Embryonic facial prominence (tissue), 1 donor: ENCODE measurements around the gene UBE2S.
"Not testable (repeated sequence)": the region's sequence is repeated elsewhere in the genome, so short reads cannot be mapped to it uniquely, and the experiment has no call there.

Experiments used
- DNase-seq: peaks from one replicate; pipeline ENCODE4 v3.0.0-alpha.2; 2016; ENCODE audit errors: extremely low spot score

The UBE2S gene

DNA sequence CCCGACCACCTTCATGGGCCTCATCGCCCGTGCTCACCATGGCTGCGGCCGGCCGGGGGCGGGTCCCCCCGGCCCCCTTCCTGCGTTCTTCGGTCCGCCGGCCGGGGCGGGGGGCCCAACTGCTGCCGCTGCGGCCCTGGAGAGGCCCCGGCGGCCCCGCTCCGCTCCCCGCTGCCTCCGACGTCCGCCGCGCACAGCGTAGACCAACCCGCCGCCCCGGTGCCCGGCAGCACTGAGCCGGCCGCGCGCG, at the start of gene UBE2S:
TSS of gene UBE2S (minus strand) at position 239 of the 250 bp plus-strand sequence. CDS start at position 40, 199 bp downstream.
- not testable (repeated sequence) for DNase-seq

DNA sequence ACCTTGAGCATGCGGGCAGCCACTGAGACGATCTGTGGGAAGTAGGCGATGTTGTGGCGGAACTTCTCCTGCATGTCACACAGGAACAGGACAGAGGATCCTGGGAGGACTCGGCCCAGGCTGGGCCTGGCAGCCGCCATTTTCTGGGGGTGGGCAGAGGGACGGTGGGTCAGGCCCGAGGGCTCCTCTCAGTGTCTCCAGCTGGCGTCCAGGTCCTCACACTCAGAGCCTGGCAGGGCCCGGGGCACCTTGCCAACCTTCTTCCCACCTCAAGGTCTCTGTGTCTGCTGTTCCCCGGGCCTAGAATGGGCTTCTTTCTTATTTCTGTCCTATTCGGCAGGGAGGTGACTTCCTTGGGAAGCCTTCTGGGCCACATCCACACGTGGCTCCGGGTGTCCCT, 48.8 kb upstream of the UBE2S start:
- DNase-seq: no peak

DNA sequence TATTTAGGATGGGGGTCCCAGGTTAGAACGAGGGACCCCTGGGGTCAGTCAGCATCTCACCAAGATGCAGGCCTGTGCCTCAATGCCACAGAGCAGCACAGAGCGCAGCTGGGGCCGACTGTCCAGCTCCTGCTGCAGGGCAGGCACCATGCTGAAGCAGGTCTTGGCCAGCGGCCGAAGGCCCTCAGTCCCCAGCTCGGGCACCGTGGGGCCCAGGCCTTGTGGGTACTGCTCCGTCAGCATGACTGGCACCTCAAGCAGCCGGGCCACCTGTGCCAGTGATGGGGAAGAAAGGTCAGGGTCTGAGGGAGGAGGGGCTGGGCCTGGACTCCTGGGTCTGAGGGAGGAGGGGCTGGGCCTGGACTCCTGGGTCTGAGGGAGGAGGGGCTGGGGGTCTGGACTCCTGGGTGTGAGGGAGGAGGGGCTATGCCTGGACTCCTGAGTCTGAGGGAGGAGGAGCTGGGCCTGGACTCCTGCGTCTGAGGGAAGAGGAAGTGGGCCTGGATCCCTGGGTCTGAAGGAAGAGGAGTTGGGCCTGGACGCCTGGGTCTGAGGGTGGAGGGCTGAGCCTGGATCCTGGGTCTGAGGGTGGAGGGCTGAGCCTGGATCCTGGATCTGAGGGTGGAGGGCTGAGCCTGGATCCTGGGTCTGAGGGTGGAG, 48.1 kb upstream of the UBE2S start:
- DNase-seq: no peak

DNA sequence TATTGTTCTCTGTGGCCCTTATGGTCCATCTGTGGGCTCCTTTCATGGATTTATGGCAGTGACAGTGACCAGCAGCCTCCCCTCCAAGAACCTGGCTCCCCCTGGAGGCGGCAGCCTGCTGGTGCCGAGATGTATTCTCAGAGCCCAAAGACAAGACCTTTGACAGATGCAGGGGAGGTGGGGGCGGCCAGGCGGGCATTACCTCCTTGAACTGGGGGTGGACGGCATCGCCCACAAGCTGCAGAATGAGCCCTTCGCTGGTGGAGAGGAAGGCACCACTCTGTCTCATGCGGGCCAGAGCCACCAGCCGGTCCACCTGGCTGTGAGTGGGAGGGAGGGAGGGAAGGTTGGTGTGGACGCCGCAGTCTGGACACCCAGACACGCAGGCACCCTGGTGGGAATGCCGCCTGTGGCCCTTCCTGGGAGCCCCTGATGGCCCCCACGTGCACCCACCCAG, 47.2 kb upstream of the UBE2S start:
- no peak for DNase-seq

DNA sequence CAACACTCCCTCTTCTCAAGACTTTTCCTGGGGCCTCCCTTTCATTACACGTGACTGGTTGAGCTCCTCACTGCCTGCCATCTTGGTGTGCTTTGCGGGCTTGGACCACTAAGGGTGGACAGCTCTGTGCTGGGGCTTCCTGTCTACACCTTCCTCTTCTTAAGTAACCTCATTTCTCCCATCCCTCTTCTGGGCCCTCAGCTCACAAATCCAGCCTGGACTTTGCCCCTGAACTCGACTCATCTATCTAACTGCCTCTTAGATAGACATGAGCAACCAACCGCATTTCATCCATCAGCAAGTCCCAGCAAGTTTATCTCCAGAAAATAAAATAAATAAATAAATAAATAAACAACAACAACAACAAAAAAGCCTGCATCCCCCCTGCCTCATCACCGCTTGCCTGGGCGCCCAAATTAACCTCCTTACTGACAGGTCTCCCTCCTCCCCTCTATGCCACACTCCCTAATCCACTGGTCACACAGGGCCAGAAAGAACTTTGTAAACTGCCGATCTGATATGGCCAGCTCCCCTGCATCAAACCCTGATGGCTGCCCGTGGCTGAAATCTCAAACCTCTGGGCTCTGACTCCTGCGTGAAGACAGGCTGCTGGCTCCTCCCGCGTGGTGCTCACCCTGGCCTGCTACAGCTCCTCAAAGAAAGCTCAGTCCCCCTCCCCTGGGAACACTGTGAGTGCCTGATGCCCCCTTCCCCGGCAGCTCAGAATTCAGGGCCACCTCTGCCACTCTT, 46.1 kb upstream of the UBE2S start:
- DNase-seq: no peak

DNA sequence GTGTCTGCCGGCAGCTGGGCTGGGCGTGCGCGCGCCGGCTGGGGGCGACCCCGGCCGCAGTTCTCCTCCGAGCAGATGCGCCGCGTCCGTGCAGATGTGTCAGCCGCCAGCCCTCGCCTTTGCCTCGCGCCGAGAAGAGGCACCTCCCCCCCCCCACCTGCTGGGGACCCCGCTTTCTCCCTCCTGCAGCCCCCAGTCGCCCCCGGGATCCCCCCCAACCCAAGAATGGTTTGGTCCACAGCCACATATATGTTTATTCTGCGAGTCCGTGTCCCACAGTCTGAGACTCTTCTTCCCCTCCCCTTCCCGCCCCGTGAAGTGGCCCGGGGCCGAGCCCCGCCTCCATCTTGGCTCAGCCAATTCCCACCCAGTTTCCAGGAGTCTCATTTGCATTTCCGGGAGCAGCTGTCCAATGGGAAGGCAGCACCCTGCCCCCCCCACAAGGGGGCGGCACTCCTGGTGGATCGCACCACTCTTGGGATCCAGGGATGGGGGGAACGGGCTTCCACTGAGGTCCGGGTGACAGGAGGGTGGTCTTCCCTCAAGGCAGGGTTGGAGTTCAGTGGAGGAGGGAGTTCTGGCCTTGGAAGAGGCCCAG, 45.3 kb upstream of the UBE2S start:
- peak; percentile 80 for DNase-seq

DNA sequence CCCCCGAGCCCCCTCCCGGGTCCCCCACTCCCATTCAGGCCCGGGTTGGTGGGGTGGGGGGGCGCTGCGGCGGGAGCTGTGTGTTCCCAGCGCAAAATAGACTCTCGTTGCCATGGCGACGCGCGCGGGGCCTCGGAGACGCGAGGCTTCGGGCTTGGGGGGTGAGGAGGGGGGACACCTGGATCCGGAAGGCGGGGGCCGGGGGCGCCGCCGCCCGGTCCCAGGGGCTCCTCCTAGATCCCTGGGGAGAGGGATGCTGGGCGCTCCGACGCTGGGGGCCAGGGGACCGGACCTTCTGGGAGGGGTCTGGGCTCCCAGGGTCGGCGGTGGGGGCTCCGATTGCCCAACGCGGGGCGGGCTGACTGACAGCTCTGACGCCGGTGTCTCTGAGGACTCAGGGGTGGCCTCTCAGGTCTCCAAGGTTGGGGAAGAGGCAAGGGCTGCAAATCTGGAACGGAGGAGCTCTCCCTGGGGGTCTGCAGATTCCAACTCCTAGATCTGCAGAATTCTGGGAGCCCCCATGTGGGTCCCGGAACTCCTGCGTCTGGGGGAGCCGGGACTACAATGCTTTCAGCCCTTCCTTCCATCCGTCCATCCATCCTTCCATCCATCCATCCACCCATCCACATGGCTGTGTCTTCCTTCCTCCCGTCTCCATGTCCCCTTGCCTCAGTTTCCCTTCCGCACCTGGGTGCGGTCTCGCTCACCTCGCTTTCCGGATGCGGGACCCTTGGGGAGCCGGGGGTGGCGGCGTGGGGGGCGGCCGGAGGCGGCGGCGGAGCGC, 44.6 kb upstream of the UBE2S start:
- peak; percentile 73 for DNase-seq

DNA sequence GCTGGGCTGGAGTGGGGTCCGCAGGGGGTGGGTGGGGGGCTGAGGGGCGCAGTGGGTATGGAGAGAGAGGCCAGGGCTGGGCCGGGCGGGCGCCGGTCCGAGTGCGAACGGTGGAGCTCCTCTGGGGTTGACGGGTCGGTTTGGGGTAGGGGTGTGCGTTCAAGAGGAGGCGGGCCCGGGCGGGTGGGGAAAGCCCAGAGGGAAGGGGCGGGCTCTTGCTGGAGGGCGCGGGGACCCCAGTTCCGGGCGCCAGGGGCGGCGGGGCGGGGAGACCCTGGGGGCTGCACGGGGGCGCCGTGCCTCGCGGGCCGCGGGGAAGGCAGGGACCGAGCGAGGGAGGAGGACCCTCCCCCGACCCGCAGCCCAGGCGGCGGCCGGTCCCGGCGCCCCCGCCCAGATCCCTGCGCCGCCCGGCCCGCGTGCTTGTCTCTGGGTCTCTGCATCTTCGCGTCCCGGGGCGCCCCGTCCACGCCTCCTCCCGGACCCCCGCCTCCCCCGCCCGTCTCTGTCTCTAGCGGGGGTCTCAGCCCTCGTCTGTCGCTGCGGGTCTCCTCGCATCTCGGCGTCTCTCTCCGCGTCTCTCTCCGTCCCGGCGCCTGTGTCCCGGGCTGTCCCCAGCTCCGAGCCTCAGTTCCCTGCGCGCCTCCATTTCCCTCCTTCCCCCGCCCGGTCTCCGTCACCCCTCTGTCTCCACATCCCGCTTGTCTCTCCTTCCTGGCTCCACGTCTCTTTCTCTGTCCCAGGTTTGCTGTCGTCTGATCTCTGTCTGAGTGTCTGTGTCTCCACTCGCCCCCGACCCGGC, 43.8 kb upstream of the UBE2S start:
- DNase-seq: no peak

DNA sequence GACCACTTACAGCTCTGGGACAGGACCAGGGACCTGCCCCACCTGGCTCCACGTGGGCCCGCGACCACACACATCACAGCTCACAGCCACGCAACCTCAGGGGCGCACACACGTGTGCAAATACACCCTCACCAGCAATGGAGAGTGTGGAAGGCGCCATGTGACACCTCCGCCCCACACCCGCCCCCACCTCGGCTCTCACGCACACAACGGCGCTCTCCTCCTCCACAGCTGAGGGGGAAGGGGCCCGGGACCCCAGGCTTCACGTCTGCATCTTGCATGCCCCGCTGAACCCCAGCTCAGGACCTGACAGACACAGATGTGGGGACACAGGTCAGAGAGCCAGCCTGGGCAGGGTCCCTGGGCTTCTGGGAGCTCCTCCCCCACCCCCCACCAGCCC, 41.9 kb upstream of the UBE2S start:
- DNase-seq: no peak

DNA sequence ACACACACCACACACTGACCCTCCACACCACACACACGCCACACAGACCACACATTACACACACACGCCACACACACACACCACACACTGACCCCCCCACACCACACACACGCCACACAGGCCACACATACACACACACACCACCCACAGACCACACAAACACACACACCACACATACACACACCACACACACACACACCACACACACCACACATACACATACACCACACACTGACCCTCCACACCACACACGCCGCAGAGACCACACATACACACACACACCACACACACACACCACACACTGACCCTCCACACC, 40.5 kb upstream of the UBE2S start:
- not testable (repeated sequence) for DNase-seq

DNA sequence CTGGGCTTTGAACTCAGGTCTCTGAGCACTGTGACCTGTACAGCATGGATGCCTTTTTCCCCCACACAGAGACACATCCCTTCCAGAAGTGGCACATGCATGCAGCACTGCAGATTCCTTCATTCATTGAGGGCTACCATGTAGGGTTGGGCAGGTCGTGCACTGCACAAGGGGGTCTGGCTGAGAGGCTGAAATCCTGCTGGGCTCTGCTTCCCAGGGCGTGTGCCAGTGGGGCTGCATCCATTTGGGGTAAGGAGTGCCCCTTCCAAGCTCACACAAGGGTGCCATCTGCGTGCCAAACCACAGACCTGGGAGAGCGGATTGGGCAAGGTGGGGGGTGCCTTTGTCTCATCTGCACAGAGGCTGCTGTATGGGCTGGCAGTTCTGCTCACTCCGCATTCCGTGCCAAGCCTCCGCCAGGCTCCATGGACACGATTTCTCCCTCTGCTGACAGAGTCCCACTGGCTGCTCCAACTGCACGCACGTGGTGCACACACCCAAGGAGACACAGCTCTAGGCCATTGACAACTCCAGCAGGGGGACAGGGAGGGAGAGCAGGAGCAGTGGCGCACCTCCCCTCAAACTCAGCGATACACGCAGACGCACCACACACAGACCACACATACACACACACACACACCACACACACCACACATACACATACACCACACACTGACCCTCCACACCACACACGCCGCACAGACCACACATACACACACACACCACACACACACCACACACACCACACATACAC, 40.0 kb upstream of the UBE2S start:
- no peak for DNase-seq

DNA sequence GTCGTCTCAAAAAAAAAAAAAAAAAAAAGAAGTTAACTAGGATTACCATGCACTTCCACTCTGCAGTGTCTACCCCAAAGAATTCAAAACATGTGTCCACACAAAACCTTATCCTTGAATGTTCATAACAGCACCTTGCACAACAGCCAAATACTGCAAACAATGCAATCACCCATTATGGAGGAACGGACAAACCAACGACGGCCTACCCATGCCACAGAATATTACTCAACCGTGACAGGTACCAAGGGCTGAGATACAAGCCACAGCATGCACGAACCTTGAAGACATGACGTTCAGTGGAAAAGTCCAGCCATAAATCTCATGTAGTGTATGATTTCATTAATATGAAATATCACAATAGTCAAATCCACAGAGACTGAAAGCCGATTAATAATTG, 38.5 kb upstream of the UBE2S start:
- no peak for DNase-seq

DNA sequence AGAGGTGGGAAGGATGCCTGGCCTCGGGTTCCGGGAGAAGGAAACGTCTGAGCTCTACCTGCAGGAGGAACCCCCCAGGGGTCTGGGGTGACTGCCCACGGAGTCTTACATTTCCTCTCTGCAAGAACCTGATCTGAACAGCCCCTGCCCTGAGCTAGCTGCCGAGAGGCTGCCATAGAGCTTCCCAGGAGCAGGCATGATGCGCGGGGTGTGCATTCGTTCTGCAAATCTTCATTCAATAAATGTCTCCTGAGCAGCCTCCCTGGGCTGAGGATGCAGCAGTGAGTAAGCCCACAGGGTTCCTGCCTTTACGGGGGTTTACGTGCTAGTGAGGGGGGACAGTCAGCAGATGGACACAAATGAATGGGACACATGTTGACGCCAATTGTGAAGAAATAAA, 37.1 kb upstream of the UBE2S start:
- DNase-seq: no peak

DNA sequence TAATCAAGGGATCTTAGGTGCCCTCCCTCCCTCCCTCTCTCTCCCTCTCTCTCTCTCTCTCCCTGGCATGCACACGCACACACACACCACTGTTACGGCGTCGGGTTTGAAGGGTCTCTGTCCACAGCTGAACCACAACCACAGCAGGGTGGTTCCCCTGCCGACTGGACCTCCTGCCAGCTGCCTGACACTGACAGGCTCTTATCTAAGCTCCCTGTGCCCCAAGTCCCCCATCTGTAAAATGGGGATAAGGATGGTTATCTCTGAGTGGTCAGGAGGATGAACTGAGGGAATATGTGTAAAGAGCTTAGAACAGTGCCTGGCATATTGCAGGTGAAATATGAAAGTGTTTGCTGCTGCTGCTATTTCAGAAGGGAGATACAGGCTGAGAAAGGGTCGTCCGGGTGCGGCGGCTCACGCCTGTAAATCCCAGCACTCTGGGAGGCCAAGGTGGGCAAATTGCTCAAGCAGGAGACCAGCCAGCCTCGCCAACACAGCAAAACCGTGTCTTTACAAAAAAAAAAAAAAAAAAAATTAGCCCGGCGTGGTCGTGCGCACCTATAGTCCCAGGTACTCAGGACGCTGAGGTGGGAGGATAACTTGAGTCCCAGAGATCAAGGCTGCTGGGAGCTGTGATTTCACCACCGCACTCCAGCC, 36.4 kb upstream of the UBE2S start:
- no peak for DNase-seq

DNA sequence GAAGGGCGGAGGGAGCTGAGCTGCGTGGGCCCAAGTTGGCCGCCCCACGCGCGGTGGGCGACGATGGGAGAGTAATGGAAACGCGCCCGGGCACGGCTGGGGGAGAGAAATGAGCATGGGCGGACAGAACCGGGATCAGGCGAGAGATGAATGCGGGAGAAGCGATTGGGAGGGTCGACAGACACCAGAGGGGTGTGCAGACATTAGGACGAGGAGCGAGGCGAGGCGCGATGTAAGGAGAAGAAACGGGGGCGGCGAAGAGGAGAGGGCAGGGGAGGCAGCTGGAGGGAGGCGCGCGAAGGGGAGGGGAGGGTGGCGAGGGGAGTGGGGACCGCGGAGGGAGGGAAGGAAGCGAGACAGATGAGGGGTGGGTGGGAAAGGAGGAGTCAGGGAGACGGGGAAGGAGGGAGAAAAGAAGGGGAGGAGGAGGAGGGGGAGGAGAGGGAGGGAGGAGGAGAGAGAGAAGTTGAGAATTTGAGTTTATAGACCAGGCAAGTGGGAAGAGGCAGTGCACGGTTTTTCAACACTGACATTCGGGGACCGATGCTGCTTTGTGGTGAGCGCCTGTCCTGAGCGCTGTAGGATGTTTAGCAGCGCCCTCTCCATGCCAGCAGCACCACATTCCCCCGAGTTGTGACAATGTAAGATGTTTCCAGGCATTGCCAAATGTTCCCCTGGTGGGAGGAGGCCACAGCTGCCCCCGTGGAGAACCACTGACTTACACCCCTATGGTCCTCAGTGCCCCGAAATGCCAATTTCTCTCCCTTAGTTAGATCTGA, 35.6 kb upstream of the UBE2S start, which contains the start of gene SHISA7:
TSS of gene SHISA7 (minus strand) at position 256 of the 779 bp plus-strand sequence. CDS start 437 bp downstream, outside the sequence.
- no peak for DNase-seq

DNA sequence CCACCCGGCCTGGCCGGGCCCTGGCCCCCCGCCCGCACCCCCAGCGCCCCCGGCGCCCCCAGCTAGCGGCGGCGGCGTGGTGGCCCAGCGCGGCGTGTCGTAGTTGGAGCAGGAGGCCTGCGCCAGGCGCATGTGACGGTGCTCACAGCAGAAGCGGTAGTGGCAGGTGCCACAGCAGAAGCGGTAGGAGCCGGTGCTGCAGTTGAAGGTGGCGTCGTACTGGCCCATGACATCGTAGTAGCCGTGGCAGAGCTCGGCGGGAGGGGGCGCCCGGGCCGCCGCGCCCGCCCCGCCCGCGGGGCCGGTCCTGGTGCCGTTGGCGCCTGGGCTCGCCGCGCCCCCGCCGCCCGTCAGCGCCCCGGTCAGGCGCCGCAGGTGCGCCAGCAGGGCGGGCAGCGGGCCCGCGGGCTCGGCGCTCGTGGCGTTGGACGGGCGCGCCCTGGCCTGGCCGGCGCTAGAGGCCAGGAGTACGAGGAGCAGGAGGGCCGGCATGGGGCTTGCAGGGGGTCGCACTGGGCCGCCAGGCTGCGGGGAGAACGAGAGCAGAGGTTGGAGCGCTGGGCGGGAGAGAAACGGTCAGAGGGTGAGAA, 34.9 kb upstream of the UBE2S start:
- no peak for DNase-seq

DNA sequence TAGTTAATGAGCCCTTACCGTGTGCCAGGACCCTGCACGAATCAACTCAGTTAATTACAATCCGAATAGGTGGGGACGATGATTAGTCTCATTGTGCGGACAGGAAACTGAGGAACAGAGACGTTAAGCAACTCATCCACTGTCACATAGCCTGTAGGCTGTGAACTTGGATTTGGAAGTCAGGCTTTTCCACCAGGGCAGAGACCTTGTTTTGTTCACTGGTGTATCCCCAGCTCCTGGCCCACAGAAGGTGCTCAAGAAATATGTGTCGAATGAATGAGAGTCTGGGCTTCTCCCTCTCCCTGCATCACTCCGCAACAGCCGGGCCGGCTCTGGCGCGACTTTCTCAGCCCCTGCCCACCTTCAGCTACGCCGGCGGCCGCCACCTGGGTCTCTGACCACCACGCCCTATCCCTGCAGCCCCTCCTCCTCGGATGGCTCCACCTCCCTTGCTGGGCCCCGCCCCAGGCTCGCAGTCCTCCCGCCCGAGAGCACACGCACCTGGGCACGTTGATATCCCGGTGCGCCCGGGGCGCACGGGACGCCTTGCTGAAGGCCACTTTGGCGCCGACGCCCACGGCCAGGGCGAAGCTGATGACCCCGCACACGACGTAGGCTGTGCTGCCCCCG, 34.2 kb upstream of the UBE2S start:
- DNase-seq: no peak

DNA sequence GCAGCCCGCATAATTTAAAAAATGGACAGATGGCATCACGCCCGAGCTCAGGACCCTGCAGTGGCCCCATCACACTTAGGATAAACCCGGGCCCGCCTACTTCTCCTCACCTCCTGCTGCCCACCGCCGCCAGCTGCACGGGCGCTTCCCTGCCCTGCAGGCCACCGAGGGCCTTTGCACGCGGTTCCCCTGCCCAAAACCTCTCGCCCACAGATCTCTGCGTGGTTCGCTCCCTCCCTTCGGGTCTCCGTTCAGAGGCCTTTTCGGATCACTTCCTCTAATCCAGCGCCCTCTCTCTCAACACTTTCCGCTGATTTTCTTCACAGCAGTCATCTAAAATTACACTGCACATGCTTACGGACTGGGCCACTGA, 33.7 kb upstream of the UBE2S start:
- no peak for DNase-seq
